K562 (cell line): ENCODE results near the gene HPS3. TPM values are rescaled to one million over a fixed set of nuclear protein-coding genes. Genes with fewer than 3 reads are reported as not detected.

Experiments
- ATAC-seq: fragments of 200-7000 bp; cut with Tn5 transposase; 3 replicates; pipeline ENCODE4 v1.9.1; 2020; ENCODE audit warnings: moderate library complexity
- BruUV-seq: library from RNA; stranded (reverse); fragments of 400-500 nt; replicated peaks from 2 replicates; lab custom pipeline; 2021; lab: Mats Ljungman, UMichigan
- CTCF ChIA-PET: fragments of 300-600 bp; formaldehyde crosslinking; extraction: SDS; loops from one replicate; lab custom pipeline; 2021; ENCODE audit warnings: low intra/inter-chr PET ratio; lab: Yijun Ruan, JAX
- POLR2A ChIA-PET: fragments of 300-600, 350-650 bp; sonication (Branson Sonifier 250); formaldehyde crosslinking; extraction: SDS; loops from one replicate; lab custom pipeline; 2021; ENCODE audit warnings: antibody characterized with exemption, inconsistent platforms; lab: Yijun Ruan, JAX
- DNase-seq, 4 experiments: peaks; one replicate each; pipeline versions ENCODE4 v3.0.0 to v3.0.0-alpha.2; 2011 to 2018; ENCODE audit warnings: low spot score in 3 of 4, mixed read lengths in 3 of 4; ENCODE audit errors: extremely low read depth in 1 of 4
- FAIRE-seq: peaks from 2 replicates; lab custom pipeline; 2011; peaks lifted over from hg19 to GRCh38; lab: Jason Lieb, UNC
- H2AFZ ChIP-seq: 2 replicates; pipeline ENCODE4 v1.6.0; 2011; ENCODE audit warnings: low read depth, low read length, control low read depth, inconsistent platforms
- H3K27ac ChIP-seq: fragments of 200-600 bp; 3 replicates; pipeline ENCODE4 v1.8.0; 2011; ENCODE audit warnings: low read depth, mild to moderate bottlenecking, control low read depth, inconsistent platforms, low read length, moderate library complexity, mixed read lengths; ENCODE audit errors: extremely low read depth
- H3K27me3 ChIP-seq, 2 experiments: fragments of 300-600 bp in 1 of 2; 2 replicates in 1 of 2; 3 replicates in 1 of 2; pipeline versions ENCODE4 v1.6.0 to v1.8.0; 2011; ENCODE audit warnings: inconsistent platforms in 2 of 2, low read length in 2 of 2, mild to moderate bottlenecking in 1 of 2, mixed read lengths in 1 of 2, moderate library complexity in 1 of 2; ENCODE audit not compliant: control insufficient read depth in 2 of 2, insufficient read depth in 2 of 2
- H3K36me3 ChIP-seq: fragments of 300-600 bp; 3 replicates; pipeline ENCODE4 v1.8.0; 2011; ENCODE audit warnings: mild to moderate bottlenecking, low read length, inconsistent platforms; ENCODE audit not compliant: control insufficient read depth, insufficient read depth
- H3K4me1 ChIP-seq, 2 experiments: fragments of 200-600 bp in 1 of 2; replicated peaks in 1 of 2; 2 replicates in 1 of 2; 3 replicates in 1 of 2; pipeline versions ENCODE4 v1.5.1 to v1.8.0; 2011; ENCODE audit warnings: inconsistent platforms in 2 of 2, low read length in 2 of 2, mild to moderate bottlenecking in 1 of 2, mixed read lengths in 1 of 2, moderate library complexity in 1 of 2; ENCODE audit not compliant: control insufficient read depth in 2 of 2, insufficient read depth in 2 of 2
- H3K4me2 ChIP-seq: 2 replicates; pipeline ENCODE4 v1.6.1; 2011; ENCODE audit warnings: low read length, control low read depth, inconsistent platforms, mixed read lengths; ENCODE audit not compliant: insufficient read depth
- H3K4me3 ChIP-seq: fragments of 200-600 bp; sonication (generic), shearing (Covaris generic); 2 replicates; pipeline ENCODE4 v1.5.1; 2016; ENCODE audit warnings: control low read depth, inconsistent platforms
- H3K79me2 ChIP-seq: fragments of 200-600 bp; 3 replicates; pipeline ENCODE4 v1.8.0; 2011; ENCODE audit warnings: low read length, inconsistent platforms; ENCODE audit not compliant: control insufficient read depth, insufficient read depth
- H3K9ac ChIP-seq, 2 experiments: 2 replicates each; pipeline versions ENCODE4 v1.6.0 to v1.6.1; 2011; ENCODE audit warnings: low read depth in 2 of 2, low read length in 2 of 2, control low read depth in 1 of 2, inconsistent platforms in 1 of 2, mild to moderate bottlenecking in 1 of 2, mixed read lengths in 1 of 2; ENCODE audit not compliant: insufficient read depth in 1 of 2
- H3K9me1 ChIP-seq: one replicate; pipeline ENCODE4 v1.6.0; 2011; ENCODE audit warnings: inconsistent platforms, mild to moderate bottlenecking, low read length, moderate library complexity; ENCODE audit not compliant: control insufficient read depth, insufficient read depth
- H3K9me3 ChIP-seq: replicated peaks from 2 replicates; pipeline ENCODE4 v1.5.1; 2011; ENCODE audit warnings: low read depth, low read length, inconsistent platforms; ENCODE audit not compliant: control insufficient read depth, insufficient read depth
- H4K20me1 ChIP-seq: replicated peaks from 2 replicates; pipeline ENCODE4 v1.6.1; 2011; ENCODE audit warnings: low read length, inconsistent platforms, mixed read lengths; ENCODE audit not compliant: control insufficient read depth, insufficient read depth
- EP300 ChIP-seq: IDR thresholded peaks from 2 replicates; pipeline ENCODE4 v1.6.1; 2012; ENCODE audit warnings: low read length, improper control_type of control experiment
- FOXK2 ChIP-seq, 2 experiments: fragments of 450-650 bp; IDR thresholded peaks in 1 of 2; conservative IDR thresholded peaks in 1 of 2; 2 replicates each; pipeline ENCODE4 v1.6.1; 2016; ENCODE audit warnings: low read depth in 2 of 2, mild to moderate bottlenecking in 1 of 2
- MCM7 ChIP-seq, 2 experiments: fragments of 450-650 bp; IDR thresholded peaks; 2 replicates each; pipeline ENCODE4 v1.6.1; 2016 to 2018
- MTA1 ChIP-seq: fragments of 450-650 bp; IDR thresholded peaks from 2 replicates; pipeline ENCODE4 v1.6.1; 2017; ENCODE audit warnings: borderline replicate concordance
- ZBTB12 ChIP-seq: fragments of 250-450 bp; sonication (Bioruptor Pico); IDR thresholded peaks from 2 replicates; pipeline ENCODE4 v1.4.0; 2020
- ZBTB17 ChIP-seq: fragments of 450-650 bp; formaldehyde crosslinking; IDR thresholded peaks from 2 replicates; pipeline ENCODE4 v1.4.0; 2020; ENCODE audit warnings: mild to moderate bottlenecking
- ZNF184 ChIP-seq: sonication (generic); formaldehyde crosslinking; IDR thresholded peaks from 2 replicates; pipeline ENCODE4 v1.5.0; 2020; ENCODE audit warnings: missing genetic modification reagents
- ZNF311 ChIP-seq: fragments of 250-450 bp; sonication (Bioruptor Pico); IDR thresholded peaks from 2 replicates; pipeline ENCODE4 v1.4.0; 2020; ENCODE audit warnings: mild to moderate bottlenecking, moderate library complexity
- ZNF41 ChIP-seq: fragments of 250-450 bp; sonication (Bioruptor Pico); conservative IDR thresholded peaks from 2 replicates; pipeline ENCODE4 v1.4.0; 2020; ENCODE audit warnings: mild to moderate bottlenecking
- ZNF740 ChIP-seq, 3 experiments: fragments of 200-800 bp in 1 of 3; sonication (Bioruptor generic) in 1 of 3; sonication (generic) in 1 of 3; formaldehyde crosslinking in 1 of 3; IDR thresholded peaks; 2 replicates each; pipeline versions ENCODE4 v1.6.1 to v1.8.0; 2016 to 2022; ENCODE audit warnings: mild to moderate bottlenecking in 2 of 3, missing compliant biosample characterization in 2 of 3, missing genetic modification characterization in 2 of 3, missing genetic modification reagents in 1 of 3
- WGBS: fragments of 100-300 bp; shearing (Covaris generic); methylation state at CpG from one replicate; pipeline ENCODE4 v1.1.6; 2016; ENCODE audit warnings: low coverage, mixed read lengths; ENCODE audit not compliant: insufficient coverage; ENCODE audit errors: missing lambda C conversion rate; 5-methylcytosine and 5-hydroxymethylcytosine counted together
- in situ Hi-C: fragments of 300-500 bp; cut with MboI; formaldehyde crosslinking; loops from 4 replicates; pipeline ENCODE4 v1.15.0; 2018; ENCODE audit warnings: inconsistent platforms, mixed read lengths
- intact Hi-C: fragments of 100-400 bp; cut with micrococcal nuclease; formaldehyde crosslinking; loops from 2 replicates; pipeline ENCODE4 v1.14.2; 2022
- polyA plus RNA-seq, 8 experiments: library from polyadenylated mRNA; depleted of rRNA in 4 of 8; stranded (reverse) in 5 of 8; unstranded in 3 of 8; fragments of >200 nt; fragmentation: Nextera tagmentation in 2 of 8; fragmentation: Illumina TruSeq in 1 of 8; extraction: Ambion mirVana in 2 of 8; extraction: Trizol in 1 of 8; gene quantifications; 2 replicates each; pipeline versions ENCODE4 v1.2.1 to v1.2.3, GENCODE V29; 2011 to 2014; ENCODE audit warnings: inconsistent platforms in 1 of 8, missing spikeins in 1 of 8
- total RNA-seq, 7 experiments: library from RNA; depleted of rRNA in 6 of 7; stranded (reverse); fragments of >200 nt in 6 of 7; fragmentation: Illumina TruSeq in 2 of 7; extraction: Trizol in 2 of 7; gene quantifications; 2 replicates each; pipeline versions ENCODE4 v1.2.1 to v1.2.3, GENCODE V29; 2011 to 2021; ENCODE audit warnings: low replicate concordance in 1 of 7

Gene HPS3
- total and polyA plus RNA-seq, 9 of the 15 experiments (the other 6 are each of a cell fraction or from before 2014, with no cell fraction given) = 1.2 to 11.3 (median 7.6) TPM

GRCh38 chr3:149101154-149101553 is 28.3 kb upstream of the HPS3 start (continued):
- no peak for TF ChIP-seq ZBTB12

GRCh38 chr3:149101641-149102040 is 27.8 kb upstream of the HPS3 start:
- no peak overlapping the region for H3K9ac ChIP-seq
- POLR2A ChIA-PET = interaction anchor here (1.1 kb wide), 1 partner anchor 14 kb away, joined by 3 read pairs; no protein-coding TSS in a partner anchor

More at GRCh38 chr3:149101641-149102040, 27.8 kb upstream of the HPS3 start:
- no peaks in the 10 kb centered on the region for H3K36me3 ChIP-seq
- no peak overlapping the region for H2AFZ ChIP-seq
- H3K27me3 ChIP-seq = no peaks in the 10 kb centered on the region; a peak in 1 of 5 replicates
- no peak overlapping the region for H3K4me2 ChIP-seq
- DNase-seq (no peak), ATAC-seq (no peak), FAIRE-seq (no peak)
- intact Hi-C loops (no loop called here), in situ Hi-C loops (no loop called here)
- H4K20me1 ChIP-seq = no peaks in the 10 kb centered on the region
- no peak for TF ChIP-seq ZNF311
- no peak for TF ChIP-seq MCM7 (IDR thresholded peaks at IDR 0.05)
- no peak for TF ChIP-seq ZNF184 (CRISPR knock-in tag)
- no peak for TF ChIP-seq EP300
- TF ChIP-seq ZNF740 (CRISPR knock-in tag; IDR thresholded peaks at IDR 0.05) = no peak
- TF ChIP-seq ZNF740 (tag; IDR thresholded peaks at IDR 0.05) = no peak
- no peak for TF ChIP-seq ZBTB17 (CRISPR knock-in tag)
- TF ChIP-seq ZNF41 (CRISPR knock-in tag) = no peak
- no peak for TF ChIP-seq MTA1
- no peak for TF ChIP-seq FOXK2 (conservative IDR thresholded peaks at IDR 0.05 in 1 of 2, IDR thresholded peaks at IDR 0.05 in 1 of 2; ENCODE audit: low read depth in 2 of 2)
- no peaks in the 10 kb centered on the region for H3K4me1 ChIP-seq
- CTCF ChIA-PET = no interaction called here
- no peaks in the 10 kb centered on the region for H3K79me2 ChIP-seq
- H3K9me1 ChIP-seq = no peaks in the 10 kb centered on the region
- no peak overlapping the region for H3K27ac ChIP-seq
- no peak overlapping the region for H3K4me3 ChIP-seq
- WGBS = 0% methylated on average over 3 of the region's 3 CpGs
- H3K9me3 ChIP-seq = no peaks in the 10 kb centered on the region; the same call in 1 of the 2 replicates
- BruUV-seq = no TSS peak
